ENCODE measurements around the gene NOP9.

DNA sequence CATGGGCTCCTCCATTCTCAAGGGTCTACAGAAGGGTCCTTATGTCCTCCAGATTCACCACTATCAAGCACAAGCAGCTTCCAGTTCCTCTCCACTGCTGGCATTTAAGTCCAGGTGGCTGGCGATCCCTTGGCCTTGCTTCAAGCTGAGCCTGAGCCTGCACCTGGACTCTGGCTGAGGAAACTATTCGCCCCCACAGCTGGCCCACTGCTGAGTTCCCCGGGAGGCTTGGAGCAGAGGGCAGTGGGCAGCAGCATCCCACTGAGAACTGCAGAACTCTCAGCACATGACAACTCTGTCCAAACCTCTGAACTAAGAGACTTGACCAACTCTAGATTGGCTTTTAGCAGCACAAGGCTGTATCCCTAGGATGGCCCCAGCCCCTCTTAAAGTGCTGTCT is 16.9 kb upstream of the NOP9 start:
- TF ChIP-seq EZH2 (IDR thresholded peaks at IDR 0.05) (no peak), EZH2phosphoT487 (IDR thresholded peaks at IDR 0.05) (no peak)
- TF ChIP-seq, protein P1, sequence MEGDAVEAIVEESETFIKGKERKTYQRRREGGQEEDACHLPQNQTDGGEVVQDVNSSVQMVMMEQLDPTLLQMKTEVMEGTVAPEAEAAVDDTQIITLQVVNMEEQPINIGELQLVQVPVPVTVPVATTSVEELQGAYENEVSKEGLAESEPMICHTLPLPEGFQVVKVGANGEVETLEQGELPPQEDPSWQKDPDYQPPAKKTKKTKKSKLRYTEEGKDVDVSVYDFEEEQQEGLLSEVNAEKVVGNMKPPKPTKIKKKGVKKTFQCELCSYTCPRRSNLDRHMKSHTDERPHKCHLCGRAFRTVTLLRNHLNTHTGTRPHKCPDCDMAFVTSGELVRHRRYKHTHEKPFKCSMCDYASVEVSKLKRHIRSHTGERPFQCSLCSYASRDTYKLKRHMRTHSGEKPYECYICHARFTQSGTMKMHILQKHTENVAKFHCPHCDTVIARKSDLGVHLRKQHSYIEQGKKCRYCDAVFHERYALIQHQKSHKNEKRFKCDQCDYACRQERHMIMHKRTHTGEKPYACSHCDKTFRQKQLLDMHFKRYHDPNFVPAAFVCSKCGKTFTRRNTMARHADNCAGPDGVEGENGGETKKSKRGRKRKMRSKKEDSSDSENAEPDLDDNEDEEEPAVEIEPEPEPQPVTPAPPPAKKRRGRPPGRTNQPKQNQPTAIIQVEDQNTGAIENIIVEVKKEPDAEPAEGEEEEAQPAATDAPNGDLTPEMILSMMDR (IDR thresholded peaks at IDR 0.05) = no peak
